MCF 10A (cell line): ENCODE results near the gene CCDC6. TPM values are rescaled to one million over a fixed set of nuclear protein-coding genes. Genes with fewer than 3 reads are reported as not detected.

Source experiments
- BruUV-seq: library from RNA; stranded (reverse); fragments of 400-500 nt; replicated peaks from 2 replicates; lab custom pipeline; 2021; lab: Mats Ljungman, UMichigan
- CTCF ChIA-PET: fragments of 300-600 bp; sonication (Branson Sonifier 250); formaldehyde crosslinking; extraction: SDS; loops from one replicate; lab custom pipeline; 2021; ENCODE audit warnings: antibody characterized with exemption, inconsistent platforms; lab: Yijun Ruan, JAX
- POLR2A ChIA-PET: fragments of 300-600, 350-650 bp; sonication (Branson Sonifier 250); formaldehyde crosslinking; extraction: SDS; loops from one replicate; lab custom pipeline; 2020; ENCODE audit warnings: antibody characterized with exemption, inconsistent platforms; lab: Yijun Ruan, JAX
- DNase-seq: peaks from one replicate; pipeline ENCODE4 v3.0.0-alpha.2; 2018; ENCODE audit not compliant: unreplicated experiment
- H3K27ac Mint-ChIP-seq: one replicate; pipeline ENCODE4 v1.8.0; 2022; ENCODE audit warnings: mild to moderate bottlenecking, low read depth, mixed read lengths; ENCODE audit not compliant: unreplicated experiment
- H3K27me3 Mint-ChIP-seq: one replicate; pipeline ENCODE4 v1.8.0; 2022; ENCODE audit warnings: mixed read lengths; ENCODE audit not compliant: insufficient read depth, unreplicated experiment
- H3K36me3 Mint-ChIP-seq: one replicate; pipeline ENCODE4 v1.8.0; 2022; ENCODE audit warnings: mild to moderate bottlenecking, moderate library complexity, mixed read lengths; ENCODE audit not compliant: insufficient read depth, unreplicated experiment
- H3K4me1 Mint-ChIP-seq: one replicate; pipeline ENCODE4 v1.8.0; 2022; ENCODE audit warnings: mixed read lengths; ENCODE audit not compliant: insufficient read depth, unreplicated experiment
- H3K4me3 Mint-ChIP-seq: one replicate; pipeline ENCODE4 v1.8.0; 2022; ENCODE audit warnings: mild to moderate bottlenecking, moderate library complexity, mixed read lengths; ENCODE audit not compliant: unreplicated experiment
- H3K9me3 Mint-ChIP-seq: one replicate; pipeline ENCODE4 v1.8.0; 2022; ENCODE audit warnings: mixed read lengths; ENCODE audit not compliant: unreplicated experiment
- CTCF ChIP-seq: fragments of 200-600 bp; IDR thresholded peaks from one replicate; pipeline ENCODE4 v1.8.0; 2022; ENCODE audit warnings: antibody characterized with exemption, mild to moderate bottlenecking; ENCODE audit not compliant: unreplicated experiment
- intact Hi-C: fragments of 100-400 bp; cut with micrococcal nuclease; formaldehyde crosslinking; loops from 2 replicates; pipeline ENCODE4 v1.14.1; 2022
- total RNA-seq: library from RNA; stranded (reverse); gene quantifications from 2 replicates; pipeline ENCODE4 v1.2.3, GENCODE V29; 2022

The CCDC6 gene
- total RNA-seq, 1 experiment from 2014 or later = 66.4 TPM

GRCh38 chr10:59904426-59905065, 1.8 kb downstream of the CCDC6 start:
- no peaks in the 10 kb centered on the region for H3K9me3 Mint-ChIP-seq
- H3K36me3 Mint-ChIP-seq = peaks cover 13% of the 10 kb centered on the region
- no TSS peak for BruUV-seq
- no peak for TF ChIP-seq CTCF
- POLR2A ChIA-PET = interaction anchor here (0.6 to 9.8 kb wide), 9 partner anchors 7 to 1636 kb away, joined by 3 to 130 read pairs (median 7); partner anchors contain the start of gene IPMK
- intact Hi-C loops = loop anchor here (5.0 kb wide), 1 partner anchor 143 kb away; no protein-coding TSS in a partner anchor
- H3K27me3 Mint-ChIP-seq = no peaks in the 10 kb centered on the region
- H3K27ac Mint-ChIP-seq = peak overlapping the region; percentile 86
- CTCF ChIA-PET = interaction anchor here (0.7 to 6.0 kb wide), 7 partner anchors 11 to 244 kb away, joined by 3 to 127 read pairs (median 11); no protein-coding TSS in a partner anchor
- H3K4me3 Mint-ChIP-seq = peak overlapping the region; percentile 87
- no peak for DNase-seq
- H3K4me1 Mint-ChIP-seq = peaks cover 60% of the 10 kb centered on the region

GRCh38 chr10:59903871-59904270, 2.5 kb downstream of the CCDC6 start:
- H3K9me3 Mint-ChIP-seq = no peaks in the 10 kb centered on the region
- H3K36me3 Mint-ChIP-seq = peaks cover 13% of the 10 kb centered on the region
- ChIA-PET CTCF (interaction anchor here (0.7 to 6.0 kb wide), 4 partner anchors 10 to 243 kb away, joined by 3 to 127 read pairs (median 22); no protein-coding TSS in a partner anchor), POLR2A (interaction anchor here (0.7 to 9.8 kb wide), 7 partner anchors 9 to 1636 kb away, joined by 3 to 130 read pairs (median 3); partner anchors contain the start of gene IPMK)
- H3K27ac Mint-ChIP-seq = peak overlapping the region; percentile 86
- peak overlapping the region; percentile 87 for H3K4me3 Mint-ChIP-seq
- peak; percentile 22 for DNase-seq
- intact Hi-C loops = no loop called here
- no TSS peak for BruUV-seq
- TF ChIP-seq CTCF = no peak
- H3K4me1 Mint-ChIP-seq = peaks cover 67% of the 10 kb centered on the region
- no peaks in the 10 kb centered on the region for H3K27me3 Mint-ChIP-seq

GRCh38 chr10:59902016-59902415, 4.3 kb downstream of the CCDC6 start:
- H3K27ac Mint-ChIP-seq = peak overlapping the region; percentile 92
- intact Hi-C loops = no loop called here
- no peak overlapping the region for H3K4me3 Mint-ChIP-seq
- no peaks in the 10 kb centered on the region for H3K27me3 Mint-ChIP-seq
- ChIA-PET CTCF (interaction anchor here (0.7 to 4.4 kb wide), 4 partner anchors 29 to 283 kb away, joined by 3 to 25 read pairs (median 4); no protein-coding TSS in a partner anchor), POLR2A (interaction anchor here (0.7 to 9.8 kb wide), 6 partner anchors 25 to 107 kb away, joined by 3 to 130 read pairs (median 5); no protein-coding TSS in a partner anchor)
- no peaks in the 10 kb centered on the region for H3K9me3 Mint-ChIP-seq
- no peak for TF ChIP-seq CTCF
- DNase-seq = no peak
- peaks cover 13% of the 10 kb centered on the region for H3K36me3 Mint-ChIP-seq
- no TSS peak for BruUV-seq
- H3K4me1 Mint-ChIP-seq = peaks cover 56% of the 10 kb centered on the region

GRCh38 chr10:59901470-59901869, 4.9 kb downstream of the CCDC6 start:
- no TSS peak for BruUV-seq
- peaks cover 13% of the 10 kb centered on the region for H3K36me3 Mint-ChIP-seq
- H3K9me3 Mint-ChIP-seq = no peaks in the 10 kb centered on the region
- H3K4me1 Mint-ChIP-seq = peaks cover 56% of the 10 kb centered on the region
- H3K4me3 Mint-ChIP-seq = no peak overlapping the region
- no peak for TF ChIP-seq CTCF
- H3K27ac Mint-ChIP-seq = peak overlapping the region; percentile 92
- DNase-seq = no peak
- intact Hi-C loops = no loop called here
- CTCF ChIA-PET = interaction anchor here (0.7 to 4.4 kb wide), 6 partner anchors 28 to 283 kb away, joined by 3 to 25 read pairs (median 4); no protein-coding TSS in a partner anchor
- H3K27me3 Mint-ChIP-seq = no peaks in the 10 kb centered on the region
- POLR2A ChIA-PET = interaction anchor here (0.7 to 9.8 kb wide), 7 partner anchors 16 to 107 kb away, joined by 3 to 130 read pairs (median 5); no protein-coding TSS in a partner anchor
